HCT116 (cell line): ENCODE measurements around the gene AKAP1. TPM values are rescaled to one million over a fixed set of nuclear protein-coding genes. Genes with fewer than 3 reads are reported as not detected.

Experiments used
- ATAC-seq: fragments of 200-7000 bp; cut with Tn5 transposase; 2 replicates; pipeline ENCODE4 v1.9.1; 2020; ENCODE audit warnings: mild to moderate bottlenecking, moderate library complexity
- BruUV-seq: library from RNA; stranded (reverse); fragments of 400-500 nt; replicated peaks from 2 replicates; lab custom pipeline; 2021; lab: Mats Ljungman, UMichigan
- CTCF ChIA-PET: fragments of 300-600 bp; sonication (Branson Sonifier 250); formaldehyde crosslinking; loops from one replicate; lab custom pipeline; 2021; ENCODE audit warnings: antibody characterized with exemption; lab: Charles Lee
- POLR2A ChIA-PET: fragments of 300-600, 350-600 bp; sonication (Branson Sonifier 250); formaldehyde crosslinking; loops from one replicate; lab custom pipeline; 2021; ENCODE audit warnings: antibody characterized with exemption; lab: Charles Lee
- RAD21 ChIA-PET, 2 experiments: fragments of 300-600 bp; sonication (Branson Sonifier 250); formaldehyde crosslinking; loops; one replicate each; lab custom pipeline; 2023; ENCODE audit warnings: low total read pairs in 2 of 2; ENCODE audit not compliant: uncharacterized antibody in 2 of 2, unreplicated experiment in 2 of 2, low non-redundant PET in 1 of 2; lab: Charles Lee
- DNase-seq: peaks from one replicate; pipeline ENCODE4 v3.0.0-alpha.2; 2010; ENCODE audit warnings: low read depth, low spot score
- H2AFZ ChIP-seq: fragments of 200-600 bp; shearing (Covaris generic), sonication (generic); 2 replicates; pipeline ENCODE4 v1.6.1; 2017; ENCODE audit warnings: low read depth, mixed run types, mixed read lengths, antibody characterized with exemption, low read length; ENCODE audit not compliant: poor library complexity, severe bottlenecking
- H3K27ac ChIP-seq: 2 replicates; pipeline ENCODE4 v1.5.1; 2012; ENCODE audit warnings: low read depth, low read length
- H3K27me3 ChIP-seq: fragments of 200-600 bp; sonication (generic); 2 replicates; pipeline ENCODE4 v1.6.1; 2016; ENCODE audit warnings: mixed run types, low read length, mixed read lengths; ENCODE audit not compliant: insufficient read depth
- H3K36me3 ChIP-seq, 2 experiments: fragments of 200-500 bp in 1 of 2; fragments of 200-600 bp in 1 of 2; sonication (Bioruptor generic) in 1 of 2; sonication (generic) in 1 of 2; 2 replicates each; pipeline versions ENCODE4 v1.5.1 to v1.6.1; 2014 to 2016; ENCODE audit warnings: low read length in 2 of 2, inconsistent platforms in 1 of 2, mixed read lengths in 1 of 2, mixed run types in 1 of 2; ENCODE audit not compliant: insufficient read depth in 2 of 2, control insufficient read depth in 1 of 2
- H3K4me1 ChIP-seq, 2 experiments: fragments of 200-600 bp in 1 of 2; sonication (generic) in 1 of 2; 2 replicates each; pipeline versions ENCODE4 v1.5.1 to v1.6.1; 2012 to 2017; ENCODE audit warnings: low read length in 2 of 2, inconsistent platforms in 1 of 2, mild to moderate bottlenecking in 1 of 2, mixed read lengths in 1 of 2, mixed run types in 1 of 2, moderate library complexity in 1 of 2; ENCODE audit not compliant: insufficient read depth in 2 of 2, control insufficient read depth in 1 of 2
- H3K4me2 ChIP-seq: fragments of 200-600 bp; sonication (generic); 2 replicates; pipeline ENCODE4 v1.6.1; 2017; ENCODE audit warnings: mixed run types, low read length, mixed read lengths
- H3K4me3 ChIP-seq, 2 experiments: fragments of 200-600 bp in 1 of 2; sonication (generic) in 1 of 2; replicated peaks in 1 of 2; 2 replicates each; pipeline ENCODE4 v1.5.1; 2011 to 2016; ENCODE audit warnings: low read length in 2 of 2, control low read depth in 1 of 2, low read depth in 1 of 2, mild to moderate bottlenecking in 1 of 2, mixed read lengths in 1 of 2, mixed run types in 1 of 2
- H3K79me2 ChIP-seq: fragments of 200-600 bp; sonication (generic); 2 replicates; pipeline ENCODE4 v1.6.1; 2017; ENCODE audit warnings: mild to moderate bottlenecking, mixed run types, low read length, moderate library complexity, mixed read lengths; ENCODE audit not compliant: insufficient read depth
- H3K9ac ChIP-seq: fragments of 200-600 bp; sonication (generic); 2 replicates; pipeline ENCODE4 v1.6.1; 2016; ENCODE audit warnings: low read length, mixed read lengths
- H3K9me2 ChIP-seq: fragments of 200-600 bp; sonication (generic), shearing (Covaris generic); 2 replicates; pipeline ENCODE4 v1.6.1; 2017; ENCODE audit warnings: mixed run types, mild to moderate bottlenecking, moderate library complexity; ENCODE audit not compliant: insufficient read depth
- H3K9me3 ChIP-seq, 2 experiments: fragments of 200-500 bp in 1 of 2; fragments of 200-600 bp in 1 of 2; sonication (Bioruptor generic) in 1 of 2; sonication (generic) in 1 of 2; 2 replicates each; pipeline ENCODE4 v1.6.1; 2014 to 2017; ENCODE audit warnings: low read length in 2 of 2, mixed read lengths in 2 of 2, inconsistent platforms in 1 of 2, low read depth in 1 of 2, mild to moderate bottlenecking in 1 of 2, mixed run types in 1 of 2, moderate library complexity in 1 of 2; ENCODE audit not compliant: control insufficient read depth in 1 of 2, insufficient read depth in 1 of 2
- H4K20me1 ChIP-seq: fragments of 200-600 bp; sonication (generic), shearing (Covaris generic); 2 replicates; pipeline ENCODE4 v1.6.1; 2017; ENCODE audit warnings: mixed run types, mild to moderate bottlenecking, moderate library complexity; ENCODE audit not compliant: insufficient read depth
- ATF3 ChIP-seq: IDR thresholded peaks from 2 replicates; pipeline ENCODE4 v1.6.1; 2012
- CBX3 ChIP-seq: IDR thresholded peaks from 2 replicates; pipeline ENCODE4 v1.6.1; 2012; ENCODE audit warnings: low read depth
- CEBPB ChIP-seq: IDR thresholded peaks from 2 replicates; pipeline ENCODE4 v1.6.1; 2012; ENCODE audit warnings: low read depth
- ELF1 ChIP-seq: IDR thresholded peaks from 2 replicates; pipeline ENCODE4 v1.6.1; 2012; ENCODE audit warnings: low read depth, borderline replicate concordance
- EZH2 ChIP-seq: fragments of 200-600 bp; sonication (generic); IDR thresholded peaks from 2 replicates; pipeline ENCODE4 v1.6.1; 2017; ENCODE audit warnings: antibody characterized with exemption, mixed run types
- EZH2phosphoT487 ChIP-seq: fragments of 200-600 bp; IDR thresholded peaks from 2 replicates; pipeline ENCODE4 v1.6.1; 2018; ENCODE audit warnings: antibody characterized with exemption, borderline replicate concordance
- FOSL1 ChIP-seq: IDR thresholded peaks from 2 replicates; pipeline ENCODE4 v1.6.1; 2012; ENCODE audit warnings: low read depth
- JUND ChIP-seq: IDR thresholded peaks from 2 replicates; pipeline ENCODE4 v1.6.1; 2012
- POLR2A ChIP-seq: IDR thresholded peaks from 2 replicates; pipeline ENCODE4 v1.7.0; 2011; ENCODE audit warnings: borderline replicate concordance; ENCODE audit not compliant: insufficient read depth, insufficient read length; ENCODE audit errors: extremely low read depth
- POLR2AphosphoS5 ChIP-seq: IDR thresholded peaks from 2 replicates; pipeline ENCODE4 v1.6.1; 2011; ENCODE audit warnings: mild to moderate bottlenecking, low read depth, low read length, moderate library complexity
- RAD21 ChIP-seq: IDR thresholded peaks from 2 replicates; pipeline ENCODE4 v1.6.1; 2012; ENCODE audit warnings: low read depth, mild to moderate bottlenecking
- SIN3A ChIP-seq: IDR thresholded peaks from 2 replicates; pipeline ENCODE4 v1.6.1; 2012; ENCODE audit warnings: low read depth
- SP1 ChIP-seq: IDR thresholded peaks from 2 replicates; pipeline ENCODE4 v1.6.1; 2012; ENCODE audit warnings: low read depth
- SRF ChIP-seq: IDR thresholded peaks from 2 replicates; pipeline ENCODE4 v1.6.1; 2012; ENCODE audit warnings: low read depth
- TCF7L2 ChIP-seq: IDR thresholded peaks from 2 replicates; pipeline ENCODE4 v1.7.0; 2011; ENCODE audit warnings: borderline replicate concordance, inconsistent platforms; ENCODE audit not compliant: insufficient read depth, insufficient read length; ENCODE audit errors: extremely low read depth
- YY1 ChIP-seq: IDR thresholded peaks from 2 replicates; pipeline ENCODE4 v1.6.1; 2011; ENCODE audit warnings: low read length, low read depth, moderate library complexity, mild to moderate bottlenecking; ENCODE audit not compliant: insufficient replicate concordance; ENCODE audit errors: extremely low read depth
- ZNF274 ChIP-seq: fragments of 200-500 bp; sonication (Bioruptor generic); IDR thresholded peaks from 2 replicates; pipeline ENCODE4 v1.6.1; 2014; ENCODE audit warnings: mild to moderate bottlenecking, low read depth, low read length, inconsistent platforms
- intact Hi-C: fragments of 100-400 bp; cut with micrococcal nuclease; formaldehyde crosslinking; loops from 2 replicates; pipeline ENCODE4 v1.10.0; 2022
- total RNA-seq: library from RNA; stranded (reverse); gene quantifications from one replicate; pipeline ENCODE4 v1.2.1, GENCODE V29; 2021; ENCODE audit not compliant: unreplicated experiment

Gene AKAP1
- total RNA-seq, 1 experiment from 2014 or later: 51.6 TPM

- BruUV-seq: no TSS peak
- peaks cover 32 to 64% of the 10 kb centered on the region in 2 experiments for H3K36me3 ChIP-seq
- no peak overlapping the region for H2AFZ ChIP-seq
- CTCF ChIA-PET: interaction anchor here (0.7 to 1.3 kb wide), 3 partner anchors 152 to 749 kb away, joined by 3 to 4 read pairs (median 3); no protein-coding TSS in a partner anchor
- TF ChIP-seq CBX3: no peak
- TF ChIP-seq SIN3A: no peak
- no peak for TF ChIP-seq POLR2AphosphoS5
- no peak for TF ChIP-seq TCF7L2
- no peak for TF ChIP-seq EZH2phosphoT487
- TF ChIP-seq ATF3: no peak
- no peak for TF ChIP-seq EZH2
- no peak for TF ChIP-seq CEBPB
- no peak for TF ChIP-seq ZNF274
- no peak for TF ChIP-seq SP1
- no peak for TF ChIP-seq SRF
- TF ChIP-seq RAD21: no peak
- no peak for TF ChIP-seq YY1
- TF ChIP-seq FOSL1: no peak
- TF ChIP-seq JUND: no peak
- no peak for TF ChIP-seq POLR2A
- TF ChIP-seq ELF1: no peak
- H3K9me3 ChIP-seq: no peaks in the 10 kb centered on the region
- H3K9me2 ChIP-seq: no peaks in the 10 kb centered on the region
- H3K9ac ChIP-seq: no peak overlapping the region
- H3K4me3 ChIP-seq: no peak overlapping the region
- peaks cover 4% of the 10 kb centered on the region; the same call in 1 of the 2 replicates for H4K20me1 ChIP-seq
- H3K27ac ChIP-seq: no peak overlapping the region
- H3K4me2 ChIP-seq: no peak overlapping the region
- intact Hi-C loops: loop anchor here (5.0 kb wide), 1 partner anchor 106 kb away; no protein-coding TSS in a partner anchor
- RAD21 ChIA-PET: no interaction called here
- DNase-seq (no peak), ATAC-seq (peak; percentile 39)
- POLR2A ChIA-PET: no interaction called here
- peaks cover 12% of the 10 kb centered on the region in 2 experiments for H3K4me1 ChIP-seq
- H3K79me2 ChIP-seq: peaks cover 21% of the 10 kb centered on the region
- H3K27me3 ChIP-seq: no peaks in the 10 kb centered on the region
Measured at GRCh38 chr17:57113656-57114055, 28.6 kb downstream of the AKAP1 start.
